ENCODE measurements around the gene ZNF274. TPM values are rescaled to one million over a fixed set of nuclear protein-coding genes. Genes with fewer than 3 reads are reported as not detected.

Gene ZNF274
- total RNA-seq, 4 donors from 2014 or later: 26.8 to 70.2 (median 36.5) TPM

DNA sequence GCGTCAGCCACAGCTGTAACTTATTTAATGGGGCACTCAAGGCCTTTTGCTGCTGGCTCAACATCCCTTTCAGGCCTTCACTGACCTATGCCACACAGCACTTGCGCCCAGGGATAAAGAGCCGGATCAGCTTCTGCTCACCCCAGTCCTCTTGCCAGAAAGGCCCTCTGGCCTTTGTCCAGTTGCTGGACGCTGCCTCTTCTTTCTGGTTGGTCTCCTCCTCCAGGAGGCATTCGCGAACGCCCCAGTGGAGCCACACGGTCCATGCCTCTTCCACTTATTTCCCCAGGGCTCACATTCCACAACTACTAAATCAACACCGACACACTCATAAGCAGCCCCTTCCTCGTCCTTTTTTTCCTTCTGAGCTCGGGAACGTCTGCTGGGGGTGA lies 28.6 kb upstream of the ZNF274 start:
- TF ChIP-seq POLR2A (IDR thresholded peaks at IDR 0.05): no peak
- no peak for TF ChIP-seq POLR2AphosphoS5 (IDR thresholded peaks at IDR 0.05)
- TF ChIP-seq, protein P1, sequence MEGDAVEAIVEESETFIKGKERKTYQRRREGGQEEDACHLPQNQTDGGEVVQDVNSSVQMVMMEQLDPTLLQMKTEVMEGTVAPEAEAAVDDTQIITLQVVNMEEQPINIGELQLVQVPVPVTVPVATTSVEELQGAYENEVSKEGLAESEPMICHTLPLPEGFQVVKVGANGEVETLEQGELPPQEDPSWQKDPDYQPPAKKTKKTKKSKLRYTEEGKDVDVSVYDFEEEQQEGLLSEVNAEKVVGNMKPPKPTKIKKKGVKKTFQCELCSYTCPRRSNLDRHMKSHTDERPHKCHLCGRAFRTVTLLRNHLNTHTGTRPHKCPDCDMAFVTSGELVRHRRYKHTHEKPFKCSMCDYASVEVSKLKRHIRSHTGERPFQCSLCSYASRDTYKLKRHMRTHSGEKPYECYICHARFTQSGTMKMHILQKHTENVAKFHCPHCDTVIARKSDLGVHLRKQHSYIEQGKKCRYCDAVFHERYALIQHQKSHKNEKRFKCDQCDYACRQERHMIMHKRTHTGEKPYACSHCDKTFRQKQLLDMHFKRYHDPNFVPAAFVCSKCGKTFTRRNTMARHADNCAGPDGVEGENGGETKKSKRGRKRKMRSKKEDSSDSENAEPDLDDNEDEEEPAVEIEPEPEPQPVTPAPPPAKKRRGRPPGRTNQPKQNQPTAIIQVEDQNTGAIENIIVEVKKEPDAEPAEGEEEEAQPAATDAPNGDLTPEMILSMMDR (IDR thresholded peaks at IDR 0.05): no peak
- no peak for TF ChIP-seq EP300 (IDR thresholded peaks at IDR 0.05)
- Histone ChIP-seq H3K9me3 (no peaks in the 10 kb centered on the region), H3K4me1 (peaks cover 33% of the 10 kb centered on the region), H3K27ac (peak overlapping the region; percentile 69), H3K27me3 (no peaks in the 10 kb centered on the region), H3K36me3 (no peaks in the 10 kb centered on the region), H3K4me3 (peak overlapping the region; percentile 59)
- 5% methylated on average over 12 of the region's 12 CpGs for WGBS
- no peak for DNase-seq (ENCODE audit: low spot score in 2 of 2)

DNA sequence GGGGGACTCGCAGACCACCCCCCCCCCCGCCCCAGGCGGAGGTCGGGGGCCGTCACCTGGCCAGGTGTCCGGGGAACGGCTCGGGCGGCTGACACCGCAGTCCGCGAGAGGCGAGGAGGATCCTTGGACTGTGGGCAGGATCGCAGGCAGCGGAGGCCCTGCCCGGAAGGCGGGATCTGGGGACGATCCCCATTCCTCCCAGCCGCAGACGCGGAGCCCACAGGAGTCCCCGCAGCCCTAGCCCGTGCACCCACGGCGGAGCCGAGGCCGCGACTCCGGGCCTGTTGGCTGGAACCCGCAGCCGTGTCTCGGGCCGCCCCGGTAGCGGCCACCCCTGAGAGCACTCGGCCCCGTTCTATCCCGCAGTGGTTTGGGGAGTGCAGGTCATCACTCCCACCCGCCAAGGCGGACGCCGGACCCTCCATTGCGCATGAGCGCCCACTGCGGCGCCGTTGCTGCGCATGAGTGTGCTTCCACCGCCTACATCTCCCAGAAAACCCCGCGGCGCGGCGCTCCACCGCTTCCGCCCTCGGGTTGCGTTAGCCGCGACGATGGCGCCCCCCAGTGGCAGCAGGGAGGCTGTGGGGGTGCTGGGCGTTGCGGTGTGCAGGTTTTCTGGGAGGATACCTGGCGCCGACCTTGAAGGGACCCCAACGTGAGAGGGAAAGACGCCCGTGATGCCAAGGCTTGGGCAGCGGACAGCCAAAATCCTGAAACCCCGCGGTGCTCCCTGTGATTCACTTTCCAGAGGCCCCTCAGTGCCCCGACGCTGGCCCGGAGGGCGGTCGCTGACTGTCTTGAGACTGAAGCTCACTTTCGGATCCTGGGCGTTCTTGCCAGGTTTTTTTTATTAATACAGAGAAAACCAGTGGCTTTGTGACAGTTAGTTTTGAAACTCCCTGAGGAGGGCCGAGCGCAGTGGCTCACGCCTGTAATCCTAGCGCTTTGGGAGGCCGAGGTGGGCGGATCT lies 27.9 kb upstream of the ZNF274 start:
- H3K4me1 ChIP-seq: peaks cover 28% of the 10 kb centered on the region
- no peaks in the 10 kb centered on the region for H3K27me3 ChIP-seq
- WGBS: 6% methylated on average over 34 of the region's 85 CpGs
- H3K36me3 ChIP-seq: no peaks in the 10 kb centered on the region
- no peaks in the 10 kb centered on the region for H3K9me3 ChIP-seq
- H3K4me3 ChIP-seq: peak overlapping the region; percentile 59
- peak overlapping the region; percentile 69 for H3K27ac ChIP-seq
- TF ChIP-seq POLR2A (IDR thresholded peaks at IDR 0.05): peak; percentile 13 to 56
- no peak for TF ChIP-seq EP300 (IDR thresholded peaks at IDR 0.05)
- peak; percentile 48 to 86 (median 83) for TF ChIP-seq POLR2AphosphoS5 (IDR thresholded peaks at IDR 0.05)
- TF ChIP-seq, protein P1 (IDR thresholded peaks at IDR 0.05): peak; percentile 95
- peak; percentile 96 to 97 for DNase-seq (ENCODE audit: low spot score in 2 of 2)

GRCh38 chr19:58157045-58157728 lies 25.7 kb upstream of the ZNF274 start:
- no peak overlapping the region for H3K4me3 ChIP-seq
- DNase-seq (ENCODE audit: low spot score in 2 of 2): no peak
- H3K27ac ChIP-seq: no peak overlapping the region
- TF ChIP-seq POLR2A (IDR thresholded peaks at IDR 0.05): no peak
- TF ChIP-seq, protein P1 (IDR thresholded peaks at IDR 0.05): no peak
- TF ChIP-seq POLR2AphosphoS5 (IDR thresholded peaks at IDR 0.05): no peak
- no peak for TF ChIP-seq EP300 (IDR thresholded peaks at IDR 0.05)
- peaks cover 3% of the 10 kb centered on the region for H3K9me3 ChIP-seq
- WGBS: 93% methylated on average over 15 of the region's 53 CpGs
- H3K27me3 ChIP-seq: no peaks in the 10 kb centered on the region
- no peaks in the 10 kb centered on the region for H3K36me3 ChIP-seq
- H3K4me1 ChIP-seq: peaks cover 21% of the 10 kb centered on the region

GRCh38 chr19:58166268-58166667 lies 16.6 kb upstream of the ZNF274 start:
- no peak overlapping the region for H3K27ac ChIP-seq
- no peak for TF ChIP-seq POLR2AphosphoS5 (IDR thresholded peaks at IDR 0.05)
- TF ChIP-seq EP300 (IDR thresholded peaks at IDR 0.05): no peak
- TF ChIP-seq, protein P1 (IDR thresholded peaks at IDR 0.05): no peak
- TF ChIP-seq POLR2A (IDR thresholded peaks at IDR 0.05): no peak
- no peak for DNase-seq (ENCODE audit: low spot score in 2 of 2)
- no peaks in the 10 kb centered on the region for H3K27me3 ChIP-seq
- 91% methylated on average over 1 of the region's 1 CpG for WGBS
- H3K9me3 ChIP-seq: peaks cover 64% of the 10 kb centered on the region
- no peak overlapping the region for H3K4me3 ChIP-seq
- no peaks in the 10 kb centered on the region for H3K36me3 ChIP-seq
- no peaks in the 10 kb centered on the region for H3K4me1 ChIP-seq
